Sciatic nerve (tissue), 2 donors: ENCODE results near the gene MYH16. TPM values are rescaled to one million over a fixed set of nuclear protein-coding genes. Genes with fewer than 3 reads are reported as not detected.
"Not testable (repeated sequence)": the region's sequence is repeated elsewhere in the genome, so short reads cannot be mapped to it uniquely, and the experiment has no call there.

Experiments used
- ATAC-seq: fragments of 200-7000 bp; cut with Tn5 transposase; one replicate; pipeline ENCODE4 v1.9.1; 2020; ENCODE audit warnings: mild to moderate bottlenecking, moderate library complexity
- DNase-seq: peaks from one replicate; pipeline ENCODE4 v3.0.0-alpha.2; 2020; ENCODE audit warnings: low spot score
- intact Hi-C: fragments of 100-400 bp; cut with DNase I; formaldehyde crosslinking; loops from one replicate; pipeline ENCODE4 v1.14.2; 2022
- total RNA-seq: library from RNA; stranded (reverse); fragmentation: NEBNext Ultra II Directional; extraction: Animal tissue kit (Norgen Biotek cat#: 25700); gene quantifications from one replicate; pipeline ENCODE4 v1.2.1, GENCODE V29; 2021
- donor health status: DM: no; HTN: no; CAD: no.
- donor health status: DM: no; HTN: no; CAD: no.

Gene MYH16
- total RNA-seq, result not detected

DNA sequence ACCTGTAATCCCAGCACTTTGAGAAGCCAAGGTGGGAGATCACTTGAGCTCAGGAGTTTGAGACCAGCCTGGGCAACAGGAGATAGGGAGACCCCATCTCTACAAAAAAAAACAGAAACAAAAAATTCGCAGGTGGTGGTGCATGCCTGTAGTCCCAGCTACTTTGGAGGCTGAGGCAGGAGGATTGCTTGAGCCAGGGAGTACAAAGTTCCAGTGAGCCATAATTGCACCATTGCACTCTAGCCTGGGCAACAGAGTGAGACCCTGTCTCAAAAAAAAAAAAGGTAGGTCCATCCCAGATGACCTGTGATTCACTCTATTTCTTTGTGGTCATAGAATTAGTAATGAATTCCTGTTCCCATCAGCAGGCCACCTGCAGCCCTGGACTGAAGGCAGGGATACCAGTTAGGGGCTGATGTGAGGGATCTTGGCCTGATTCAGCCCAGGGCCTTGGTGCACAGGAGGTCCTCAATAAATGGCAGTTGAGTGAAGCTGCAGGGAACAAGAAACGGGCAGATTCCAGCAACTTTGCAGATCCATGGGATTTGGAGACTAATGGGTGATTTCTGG is at the start of gene MYH16:
Gene MYH16, plus strand, starts transcription at position 364 of the 570 bp plus-strand sequence.
- intact Hi-C loops, result no loop called here
- DNase-seq, result no peak
- no peak for ATAC-seq

DNA sequence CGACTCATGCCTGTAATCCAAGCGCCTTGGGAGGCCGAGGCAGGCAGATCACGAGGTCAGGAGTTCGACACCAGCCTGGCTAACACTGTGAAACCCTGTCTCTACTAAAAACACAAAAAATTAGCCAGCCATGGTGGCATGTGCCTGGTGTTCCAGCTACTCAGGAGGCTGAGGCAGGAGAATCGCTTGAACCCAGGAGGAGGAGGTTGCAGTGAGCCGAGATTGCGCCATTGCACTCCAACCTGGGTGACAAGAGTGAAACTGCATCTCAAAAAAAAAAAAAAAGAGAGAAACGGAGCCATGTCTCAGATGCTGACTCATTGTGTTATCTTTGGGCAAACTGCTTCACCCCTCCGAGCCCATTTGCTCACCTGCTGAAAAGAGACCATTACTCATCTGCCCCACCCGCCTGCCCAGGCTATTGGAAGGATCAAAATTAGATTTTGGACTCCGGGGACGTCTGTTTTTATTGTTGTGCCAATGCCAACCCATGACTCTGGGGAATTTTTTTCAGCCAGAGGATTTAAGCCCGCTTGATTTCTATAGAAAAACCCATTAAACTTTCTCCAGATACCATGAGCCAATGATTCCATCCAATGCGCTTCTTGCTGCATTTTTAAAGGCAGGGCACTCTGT is 48.3 kb upstream of the MYH16 start:
- DNase-seq, result not testable (repeated sequence)

DNA sequence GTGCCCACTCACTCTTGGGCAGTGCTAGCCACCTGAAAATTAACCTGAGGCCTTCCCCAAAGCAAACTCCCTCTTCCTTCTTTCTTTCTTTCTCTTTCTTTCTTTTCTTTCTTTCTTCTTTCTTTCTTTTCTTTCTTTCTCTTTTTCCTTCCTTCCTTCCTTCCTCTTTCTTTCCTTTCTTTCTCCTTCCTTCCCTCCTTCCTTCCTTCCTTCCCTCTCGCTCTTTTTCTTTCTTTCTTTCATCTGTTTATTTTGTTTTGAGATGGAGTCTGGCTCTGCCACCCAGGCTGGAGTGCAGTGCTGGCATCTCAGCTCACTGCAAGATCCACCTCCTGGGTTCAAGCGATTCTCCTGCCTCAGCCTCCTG is 47.8 kb upstream of the MYH16 start:
- ATAC-seq, result no peak
- intact Hi-C loops, result no loop called here

More for the DNA sequence above, 48.3 kb upstream of the MYH16 start:
- intact Hi-C loops, ATAC-seq: not testable (repeated sequence)

DNA sequence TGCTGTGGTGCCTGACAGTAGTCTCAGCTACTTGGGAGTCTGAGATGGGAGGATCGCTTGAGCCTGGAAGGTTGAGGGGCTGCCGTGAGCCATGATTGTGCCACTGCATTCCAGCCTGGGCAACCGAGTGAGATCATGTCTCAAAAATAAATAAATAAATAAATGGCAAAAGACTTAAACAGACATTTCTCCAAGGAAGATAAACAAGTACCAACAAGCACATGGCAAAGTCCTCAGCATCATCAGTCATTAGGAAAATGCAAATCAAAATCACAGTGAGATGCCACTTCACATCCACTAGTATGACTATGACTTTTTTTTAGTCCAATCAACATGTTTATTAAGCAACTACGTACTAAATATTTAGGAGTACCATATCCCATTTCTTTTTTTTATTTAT is 43.4 kb upstream of the MYH16 start:
- no peak for DNase-seq
- ATAC-seq, result no peak
- intact Hi-C loops, result no loop called here

More for the DNA sequence above, 47.8 kb upstream of the MYH16 start:
- no peak for DNase-seq

DNA sequence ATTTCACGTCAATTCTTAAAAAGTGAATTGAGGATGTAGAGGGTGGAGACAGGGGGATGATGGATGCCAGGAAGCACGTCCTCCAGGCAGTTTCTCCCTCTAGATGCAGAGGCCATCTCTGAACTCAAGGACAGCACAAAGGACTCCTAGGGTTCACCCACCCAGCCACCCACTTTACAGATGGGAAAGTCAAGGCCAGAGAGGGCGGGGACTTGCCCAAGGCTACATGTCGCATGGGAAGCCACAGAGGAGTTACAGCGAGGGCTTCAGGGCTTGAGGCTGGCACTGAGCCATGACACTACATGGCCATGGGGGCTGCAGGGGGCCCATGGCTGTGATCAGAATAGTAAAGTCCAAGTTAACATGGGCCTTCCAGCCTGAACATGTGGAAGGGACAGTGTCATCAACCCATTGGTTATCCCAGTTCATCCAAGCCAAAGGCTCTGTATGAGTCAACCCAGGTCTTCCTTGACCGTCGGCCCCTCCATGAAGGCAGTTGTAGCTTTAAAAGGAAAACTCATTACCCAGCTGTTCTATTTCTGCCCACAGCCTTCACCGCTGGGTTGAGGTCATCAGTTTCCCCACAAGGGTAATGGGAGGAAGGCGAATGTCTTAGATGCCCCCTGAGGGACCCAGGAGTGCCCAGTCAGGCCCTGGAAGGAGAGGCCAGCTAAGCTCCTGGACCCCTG is 40.4 kb upstream of the MYH16 start:
- no peak for ATAC-seq
- DNase-seq, result no peak
- intact Hi-C loops, result no loop called here

DNA sequence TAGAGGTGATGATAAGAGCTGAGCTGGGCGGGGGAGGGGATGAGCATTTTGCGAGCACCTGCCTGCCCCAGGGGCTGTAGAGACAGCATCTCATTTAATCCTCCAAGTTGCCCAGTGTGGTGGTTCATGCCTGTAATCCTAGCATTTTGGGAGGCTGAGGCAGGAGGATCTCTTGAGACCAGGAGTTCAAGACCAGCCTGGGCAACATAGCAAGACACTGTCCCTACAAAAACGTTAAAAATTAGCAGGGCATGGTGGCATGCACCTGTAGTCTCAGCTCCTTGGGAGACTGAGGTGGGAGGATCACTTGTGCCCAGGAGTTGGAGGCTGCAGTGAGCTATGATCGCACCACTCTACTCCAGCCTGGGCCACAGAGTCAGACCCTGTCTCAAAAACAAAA is 39.7 kb upstream of the MYH16 start:
- DNase-seq, intact Hi-C loops, ATAC-seq: not testable (repeated sequence)

DNA sequence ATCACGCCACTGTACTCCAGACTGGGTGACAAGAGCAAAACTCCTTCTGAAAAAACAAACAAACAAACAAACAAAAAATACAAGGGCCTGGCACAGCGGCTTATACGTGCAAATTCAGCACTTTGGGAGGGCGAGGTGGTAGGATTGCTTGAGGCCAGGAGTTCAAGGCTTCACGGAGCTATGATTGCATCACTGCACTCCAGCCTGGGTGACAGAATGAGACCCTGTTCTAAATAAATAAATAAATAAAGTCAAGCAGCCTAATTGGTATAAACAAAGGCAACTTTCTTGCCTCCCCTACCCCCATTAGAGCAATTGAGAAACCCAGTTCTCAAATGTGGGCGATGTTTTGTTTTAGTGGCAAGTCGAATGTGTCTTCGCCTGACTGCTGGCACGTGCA is 38.5 kb upstream of the MYH16 start:
- intact Hi-C loops, result no loop called here
- DNase-seq, result no peak
- no peak for ATAC-seq

DNA sequence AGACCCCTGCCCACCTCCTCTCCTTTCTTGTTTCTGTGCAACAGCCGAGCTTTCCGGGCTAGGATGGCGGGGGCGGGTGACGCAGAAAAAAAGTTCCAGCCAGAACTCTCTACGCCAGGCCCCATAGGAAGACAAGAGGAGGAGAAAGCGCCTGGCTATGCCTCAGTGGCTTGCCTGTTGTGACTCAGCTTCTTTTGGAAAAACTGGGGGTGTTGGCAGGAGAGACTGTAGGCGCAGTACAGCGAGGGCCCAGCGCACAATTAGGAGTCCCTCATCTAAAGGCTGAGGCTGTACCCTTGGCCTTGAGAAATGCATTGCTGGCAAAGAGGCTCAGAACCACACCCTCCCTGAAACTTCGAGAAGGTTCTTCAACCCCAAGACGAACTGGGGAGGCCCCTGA is 36.7 kb upstream of the MYH16 start:
- intact Hi-C loops, result no loop called here
- ATAC-seq, result no peak

DNA sequence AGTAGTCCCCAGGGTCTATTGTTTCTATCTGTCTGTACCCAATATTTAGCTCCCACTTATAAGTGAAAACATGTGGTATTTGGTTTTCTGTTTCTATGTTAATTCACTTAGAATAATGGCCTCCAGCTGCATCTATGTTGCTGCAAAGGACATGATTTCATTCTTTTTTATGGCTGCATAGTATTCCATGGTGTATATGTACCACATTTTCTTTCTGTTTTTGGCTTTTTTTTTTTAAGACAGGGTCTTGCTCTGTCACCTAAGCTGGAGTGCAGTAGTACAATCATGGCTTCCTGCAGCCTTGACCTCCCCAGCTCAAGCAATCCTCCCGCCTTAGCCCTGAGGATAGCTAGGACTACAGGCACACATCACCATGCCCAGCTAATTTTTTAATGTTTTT is 34.8 kb upstream of the MYH16 start:
- DNase-seq, ATAC-seq, intact Hi-C loops: not testable (repeated sequence)

More for the DNA sequence above, 36.7 kb upstream of the MYH16 start:
- no peak for DNase-seq

DNA sequence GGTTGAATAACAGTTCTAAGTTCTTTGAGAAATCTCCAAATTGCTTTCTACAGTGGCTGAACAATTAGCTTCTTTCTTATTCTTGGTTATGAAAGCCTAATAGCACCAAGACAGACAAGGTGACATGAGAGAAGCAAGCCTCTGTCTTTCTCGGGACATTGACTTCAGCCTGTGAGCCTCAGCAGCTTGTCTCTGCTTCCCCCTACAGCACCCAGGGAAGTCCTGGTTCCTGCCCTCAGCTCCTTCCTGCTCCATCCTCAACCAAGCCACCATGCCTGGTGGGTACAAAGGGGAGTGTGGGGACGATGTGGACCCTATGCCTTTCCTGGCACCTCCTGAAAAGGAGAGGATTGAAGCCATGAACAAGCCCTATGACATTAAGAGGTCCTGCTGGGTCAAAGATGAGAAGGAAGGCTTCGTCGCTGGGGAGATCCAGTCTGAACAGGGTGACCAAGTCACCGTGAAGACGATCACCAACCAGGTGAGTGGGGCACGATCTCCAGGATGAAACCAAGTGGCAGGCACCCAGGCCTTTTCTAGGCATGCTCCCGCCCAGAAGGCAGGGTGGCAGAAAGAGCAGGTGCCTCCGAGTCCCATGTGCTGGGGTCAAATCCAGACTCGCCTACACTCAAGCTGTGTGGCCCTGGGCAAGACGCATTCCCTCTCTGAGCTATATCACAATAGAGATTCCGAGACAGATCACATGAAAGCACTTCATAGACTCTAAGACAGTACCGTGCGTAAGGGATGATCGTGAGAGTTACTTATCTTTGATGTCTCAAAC is 33.9 kb upstream of the MYH16 start:
- ATAC-seq (no peak), DNase-seq (no peak)
- intact Hi-C loops, result no loop called here

DNA sequence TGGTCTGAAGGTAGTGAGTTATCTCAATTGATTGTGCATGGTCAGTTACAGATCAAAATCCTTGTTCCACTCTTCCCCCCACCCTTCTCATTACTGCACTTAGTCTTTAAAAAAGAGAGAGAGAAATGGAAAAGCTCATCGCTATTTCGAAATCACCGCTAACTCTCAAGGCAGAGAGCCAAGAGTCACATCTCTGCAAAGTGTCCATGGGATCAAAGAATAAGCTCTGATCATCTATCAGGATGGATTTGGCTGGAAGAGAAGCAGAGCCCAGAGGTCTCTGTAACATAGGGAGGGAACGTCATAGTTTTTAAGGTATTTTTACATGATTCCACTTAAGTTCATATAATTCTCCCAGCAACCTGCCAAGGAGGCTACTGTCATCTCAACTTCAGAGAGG is 30.0 kb upstream of the MYH16 start:
- DNase-seq, result no peak
- ATAC-seq, result no peak
- intact Hi-C loops, result no loop called here

DNA sequence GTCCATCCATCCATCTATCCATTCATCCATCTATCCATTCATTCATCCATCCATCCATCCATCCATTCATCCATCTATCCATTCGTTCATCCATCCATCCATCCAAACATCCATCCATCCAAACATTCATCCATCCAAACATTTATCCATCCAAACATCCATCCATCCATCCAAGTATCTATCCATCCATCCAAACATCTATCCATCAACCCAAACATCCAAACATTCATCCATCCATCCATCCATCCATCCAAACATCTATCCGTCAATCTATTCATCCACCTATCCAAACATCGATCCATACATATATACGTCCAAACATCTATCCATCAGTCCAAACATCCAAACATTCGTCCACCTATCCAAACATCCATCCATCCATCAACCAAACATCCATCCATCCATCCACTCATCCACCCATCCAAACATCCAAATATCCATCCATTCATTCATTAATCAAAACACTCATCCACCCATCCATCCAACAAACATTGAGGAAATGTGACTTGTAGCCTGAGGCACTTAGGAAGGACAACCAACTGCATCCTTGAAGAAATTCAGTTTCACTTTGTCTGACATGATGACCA is 28.8 kb upstream of the MYH16 start:
- intact Hi-C loops, result no loop called here
- DNase-seq (no peak), ATAC-seq (no peak)

DNA sequence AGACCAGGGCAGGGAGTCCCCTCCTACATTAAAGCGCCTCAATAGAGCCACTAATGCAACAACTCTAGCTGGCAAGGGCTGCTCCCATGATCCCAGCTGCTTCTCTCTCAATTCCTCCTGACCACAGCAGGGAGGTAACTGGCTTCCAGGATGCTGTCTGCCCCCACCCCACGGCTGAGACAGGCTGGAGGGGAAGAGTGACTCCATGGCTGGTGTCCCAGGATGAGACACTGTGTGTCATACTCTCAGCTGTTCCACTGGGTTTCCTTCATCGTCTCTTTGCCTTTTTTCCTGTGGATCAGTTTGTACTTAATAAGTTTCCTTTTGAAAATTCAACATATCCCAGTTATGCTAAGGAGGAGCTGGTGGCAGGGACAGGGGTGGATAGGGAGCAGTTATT is 27.7 kb upstream of the MYH16 start:
- ATAC-seq, result no peak
- DNase-seq, result no peak
- intact Hi-C loops, result no loop called here

DNA sequence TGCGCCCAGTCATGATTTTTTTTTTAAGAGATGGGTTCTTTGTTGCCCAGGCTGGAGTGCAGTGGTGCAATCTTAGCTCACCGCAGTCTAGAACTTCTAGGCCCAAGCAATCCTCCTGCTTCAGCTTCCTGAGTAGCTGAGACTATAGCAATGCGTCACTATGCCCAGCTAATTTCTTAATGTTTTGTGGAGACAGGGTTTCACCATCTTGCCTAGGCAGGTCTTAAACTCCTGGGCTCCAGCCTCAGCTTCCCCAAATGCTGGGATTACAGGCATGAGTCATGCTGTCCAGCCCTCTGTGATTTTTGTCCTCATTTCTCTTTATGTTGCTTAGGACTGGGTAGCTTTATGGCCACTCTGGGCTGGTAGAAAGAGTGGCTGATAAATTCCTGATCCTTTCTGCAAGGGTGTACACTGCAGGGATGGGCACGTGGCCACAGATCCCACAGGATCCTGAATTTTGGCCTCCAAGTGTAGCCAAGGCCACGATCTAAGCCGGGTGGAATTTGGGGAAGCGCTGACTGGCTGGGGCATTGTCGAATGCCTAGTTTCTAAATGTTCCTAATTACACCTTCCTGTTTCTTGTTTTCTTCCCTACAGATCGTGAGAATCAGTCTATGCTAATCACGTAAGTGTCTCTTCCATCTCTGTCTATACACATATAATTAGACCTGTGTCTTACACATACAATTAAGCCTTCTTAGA is 24.1 kb upstream of the MYH16 start:
- no peak for ATAC-seq
- intact Hi-C loops, result no loop called here
- no peak for DNase-seq

DNA sequence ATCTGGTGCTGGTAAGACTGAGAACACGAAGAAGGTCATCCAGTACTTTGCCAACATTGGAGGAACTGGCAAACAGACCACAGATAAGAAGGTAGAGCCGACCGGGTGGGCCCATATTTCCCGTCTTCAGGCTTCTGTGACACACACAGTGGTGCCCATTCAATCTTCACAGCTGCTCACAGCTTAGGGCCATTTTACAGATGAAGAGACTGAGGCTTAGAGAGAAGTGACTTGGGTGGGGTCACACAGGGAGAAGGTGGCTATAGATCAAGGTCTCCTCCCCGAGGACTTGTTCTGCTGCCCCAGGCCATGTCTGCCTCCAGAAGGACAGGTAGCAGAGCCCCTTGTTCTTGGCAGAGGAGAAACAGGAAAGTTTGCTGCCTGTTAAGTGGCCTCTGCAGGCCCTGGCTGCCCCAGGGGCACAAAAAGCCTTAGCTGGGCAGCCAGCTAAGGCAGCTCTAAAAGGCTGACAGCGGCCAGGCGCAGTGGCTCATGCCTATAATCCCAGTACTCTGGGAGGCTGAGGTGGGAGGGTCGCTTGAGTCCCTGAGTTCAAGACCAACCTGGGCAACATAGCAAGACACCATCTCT is 22.6 kb upstream of the MYH16 start:
- no peak for DNase-seq
- ATAC-seq, result no peak
- intact Hi-C loops, result no loop called here

DNA sequence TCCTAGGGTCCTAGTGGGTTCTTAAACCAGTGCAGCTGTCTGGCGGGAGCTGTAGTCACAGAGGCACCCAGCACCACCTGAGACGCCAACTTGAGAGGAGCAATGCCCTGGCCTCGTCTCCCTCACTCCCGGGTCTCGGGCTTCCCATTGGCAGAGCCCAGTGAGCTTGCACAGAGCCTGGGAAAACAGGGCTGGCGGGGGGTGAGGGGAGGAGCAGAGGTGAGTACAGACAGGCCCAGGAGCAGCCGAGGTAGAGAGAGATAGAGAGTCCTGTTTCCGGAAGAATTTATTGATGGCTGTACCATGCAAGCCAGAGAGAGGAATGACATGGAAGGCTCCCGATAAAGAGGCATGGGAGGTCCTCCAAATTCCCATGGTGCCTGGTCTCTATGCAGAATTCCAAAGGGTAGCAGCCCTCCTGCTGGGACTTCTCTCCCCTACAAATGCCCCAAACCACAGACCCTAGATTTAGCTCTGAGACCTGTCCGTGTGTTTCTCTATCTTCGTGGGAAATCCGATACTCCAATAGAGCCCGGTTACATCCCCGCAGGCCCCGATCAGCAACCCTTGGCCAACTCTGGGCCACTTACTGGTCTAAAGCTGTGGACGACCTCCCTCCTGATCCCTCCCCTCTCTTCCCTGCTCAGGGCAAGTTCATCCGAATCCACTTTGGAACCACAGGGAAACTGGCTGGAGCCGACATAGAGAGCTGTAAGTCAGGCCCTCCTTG is 20.3 kb upstream of the MYH16 start:
- ATAC-seq (no peak), DNase-seq (no peak)
- intact Hi-C loops, result no loop called here

DNA sequence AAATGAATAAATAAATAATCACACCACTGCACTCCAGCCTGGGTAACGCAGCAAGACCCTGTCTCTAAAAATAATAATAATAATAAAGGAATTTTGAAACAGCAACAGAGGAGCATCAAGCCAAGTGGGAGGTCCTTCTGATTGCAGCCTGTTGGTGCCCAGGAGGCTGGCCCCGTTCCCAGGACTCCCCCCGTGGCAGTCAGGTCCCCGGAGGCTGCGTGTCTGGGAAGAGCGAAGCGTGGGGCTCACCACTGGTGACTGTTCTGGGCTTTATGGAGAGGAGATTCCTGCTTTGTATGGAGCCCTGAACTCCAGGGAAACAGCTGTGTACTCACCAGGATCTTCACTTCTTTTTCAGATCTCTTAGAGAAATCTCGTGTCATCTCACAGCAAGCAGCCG is 19.3 kb upstream of the MYH16 start:
- no peak for ATAC-seq
- intact Hi-C loops, result no loop called here
- DNase-seq, result no peak

DNA sequence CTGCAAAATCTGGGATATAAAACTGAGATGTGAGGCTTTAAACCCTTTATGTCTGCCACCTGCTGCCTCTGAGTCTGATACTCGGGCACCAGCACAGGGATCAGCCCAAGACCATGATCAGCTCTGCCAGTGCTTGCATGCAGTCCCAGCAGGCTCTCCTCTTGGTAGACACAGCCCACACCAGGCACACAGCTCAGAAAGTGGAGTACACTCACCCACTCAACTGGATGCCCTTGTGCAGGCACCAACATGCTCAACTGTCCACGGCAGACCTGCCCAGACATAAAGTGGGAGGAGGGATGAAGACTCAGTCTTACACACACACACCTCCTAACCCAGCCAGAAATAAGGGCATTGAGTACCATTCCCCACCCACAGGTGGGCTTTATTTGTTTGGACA is 18.2 kb upstream of the MYH16 start:
- no peak for DNase-seq
- ATAC-seq, result no peak
- intact Hi-C loops, result no loop called here
